Omental fat pad (tissue), 4 donors: ENCODE measurements around the gene SMOC2. TPM values are rescaled to one million over a fixed set of nuclear protein-coding genes. Genes with fewer than 3 reads are reported as not detected.

Experiments
- ATAC-seq: fragments of 150-250 bp; one replicate; pipeline ENCODE4 v1.9.1; 2016; ENCODE audit warnings: mild to moderate bottlenecking, moderate library complexity; ENCODE audit not compliant: low FRiP score
- DNase-seq: peaks from one replicate; pipeline ENCODE4 v3.0.0-alpha.2; 2019; ENCODE audit warnings: low spot score
- total RNA-seq, 4 donors: library from RNA; depleted of rRNA; stranded (reverse); fragments of >200 nt; gene quantifications; one replicate each; pipeline ENCODE4 v1.1.0, GENCODE V29; 2016
- TF ChIP-seq, protein P1 (sequence below), 3 donors: fragments of 450-650 bp; IDR thresholded peaks; one replicate each; pipeline ENCODE4 v1.5.1; 2016 to 2017; ENCODE audit warnings: antibody characterized with exemption in 3 of 3, mild to moderate bottlenecking in 3 of 3, moderate library complexity in 2 of 3

The SMOC2 gene
- total RNA-seq, 4 donors from 2014 or later, result 53.1 to 164 (median 102) TPM

DNA sequence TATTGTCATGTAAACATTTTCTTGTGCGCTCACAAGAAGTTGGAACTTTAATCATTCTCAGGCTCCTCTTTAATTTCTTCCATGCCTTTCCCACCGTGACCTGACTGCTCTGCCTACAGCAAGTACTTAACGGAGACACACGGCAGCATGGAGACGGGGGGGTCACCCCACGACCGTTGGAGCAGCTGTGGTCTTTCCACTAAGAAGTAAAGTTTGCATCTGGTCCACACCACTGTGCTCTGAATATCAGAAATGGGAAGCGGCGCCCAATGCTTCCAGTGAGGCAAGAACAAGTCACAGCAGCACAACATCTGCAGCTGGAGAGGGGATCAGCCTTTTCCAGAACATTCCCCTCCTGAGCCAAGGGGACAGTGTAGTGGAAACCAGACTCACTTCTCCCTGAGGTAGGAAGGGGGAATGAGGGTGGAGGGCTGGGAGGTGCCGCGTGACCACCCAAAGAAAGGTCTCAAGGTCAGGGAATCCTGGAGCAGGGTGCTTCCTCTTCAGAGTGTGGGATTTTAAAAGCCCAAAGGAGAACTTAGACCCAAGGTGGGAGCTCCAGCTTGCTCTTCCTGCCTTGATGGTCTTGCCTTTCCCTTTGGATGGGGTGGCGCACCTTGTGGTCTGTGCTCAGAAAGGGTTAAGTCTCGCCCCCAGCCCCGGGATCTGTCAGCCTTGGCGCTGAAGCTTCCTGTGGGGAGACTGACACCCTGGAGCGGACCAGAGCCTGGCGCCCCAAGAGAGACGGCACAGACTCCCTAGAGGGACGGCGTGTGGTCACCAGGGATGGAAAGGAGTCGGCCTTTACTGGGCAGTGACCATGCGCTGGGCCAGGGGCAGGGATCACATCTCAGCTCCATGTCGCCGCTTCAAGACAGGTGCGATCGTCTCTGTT is 25.6 kb upstream of the SMOC2 start:
- DNase-seq, result no peak
- ATAC-seq, result no peak
- TF ChIP-seq, protein P1, sequence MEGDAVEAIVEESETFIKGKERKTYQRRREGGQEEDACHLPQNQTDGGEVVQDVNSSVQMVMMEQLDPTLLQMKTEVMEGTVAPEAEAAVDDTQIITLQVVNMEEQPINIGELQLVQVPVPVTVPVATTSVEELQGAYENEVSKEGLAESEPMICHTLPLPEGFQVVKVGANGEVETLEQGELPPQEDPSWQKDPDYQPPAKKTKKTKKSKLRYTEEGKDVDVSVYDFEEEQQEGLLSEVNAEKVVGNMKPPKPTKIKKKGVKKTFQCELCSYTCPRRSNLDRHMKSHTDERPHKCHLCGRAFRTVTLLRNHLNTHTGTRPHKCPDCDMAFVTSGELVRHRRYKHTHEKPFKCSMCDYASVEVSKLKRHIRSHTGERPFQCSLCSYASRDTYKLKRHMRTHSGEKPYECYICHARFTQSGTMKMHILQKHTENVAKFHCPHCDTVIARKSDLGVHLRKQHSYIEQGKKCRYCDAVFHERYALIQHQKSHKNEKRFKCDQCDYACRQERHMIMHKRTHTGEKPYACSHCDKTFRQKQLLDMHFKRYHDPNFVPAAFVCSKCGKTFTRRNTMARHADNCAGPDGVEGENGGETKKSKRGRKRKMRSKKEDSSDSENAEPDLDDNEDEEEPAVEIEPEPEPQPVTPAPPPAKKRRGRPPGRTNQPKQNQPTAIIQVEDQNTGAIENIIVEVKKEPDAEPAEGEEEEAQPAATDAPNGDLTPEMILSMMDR (IDR thresholded peaks at IDR 0.05), result no peak

DNA sequence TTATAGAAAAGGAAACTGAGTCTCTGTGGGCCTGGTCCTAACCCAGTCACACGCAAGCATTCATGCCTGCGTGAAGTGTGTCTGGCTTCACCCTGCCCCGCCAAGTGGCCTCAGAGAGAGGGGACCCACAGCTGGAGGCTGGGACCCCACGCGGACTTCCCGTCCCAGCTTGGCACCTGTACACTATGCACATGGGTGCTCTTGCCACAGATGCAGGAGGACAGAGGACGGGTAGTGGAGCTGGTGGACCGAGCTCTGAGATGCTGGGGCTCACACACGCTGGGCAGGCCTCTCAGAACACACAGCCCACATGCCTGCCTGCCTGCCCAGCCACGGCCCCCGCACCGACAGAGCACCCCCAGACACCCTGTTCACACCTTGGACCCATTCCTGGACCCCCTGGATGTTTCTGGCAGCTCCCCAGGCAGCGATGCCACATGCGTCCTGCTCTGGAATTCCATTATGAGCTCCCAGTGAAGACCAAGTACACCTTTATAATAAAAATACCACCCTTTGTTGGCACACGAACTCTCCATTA is 24.9 kb upstream of the SMOC2 start:
- no peak for ATAC-seq
- TF ChIP-seq, protein P1 (IDR thresholded peaks at IDR 0.05), result no peak
- no peak for DNase-seq

DNA sequence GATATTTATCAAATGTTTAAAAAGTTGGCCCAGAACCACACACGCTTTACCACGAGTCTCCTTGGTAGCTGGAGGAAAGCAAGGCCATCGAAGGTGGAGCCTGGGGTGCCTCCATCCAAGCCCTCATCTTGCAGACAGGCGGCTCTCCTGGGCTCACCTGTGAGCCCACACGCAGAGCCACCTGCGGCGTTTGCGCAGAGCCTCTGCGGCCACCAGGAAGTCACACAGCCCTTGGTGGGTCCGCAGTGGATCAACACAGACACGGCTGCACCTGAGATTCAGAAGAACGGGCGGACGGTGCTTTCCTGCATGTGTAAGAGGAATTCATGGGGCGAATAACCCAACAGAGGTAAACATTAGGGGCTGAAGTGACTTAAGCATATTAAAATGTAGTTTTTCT is 24.5 kb upstream of the SMOC2 start:
- TF ChIP-seq, protein P1 (IDR thresholded peaks at IDR 0.05), result no peak
- ATAC-seq, result no peak
- no peak for DNase-seq

DNA sequence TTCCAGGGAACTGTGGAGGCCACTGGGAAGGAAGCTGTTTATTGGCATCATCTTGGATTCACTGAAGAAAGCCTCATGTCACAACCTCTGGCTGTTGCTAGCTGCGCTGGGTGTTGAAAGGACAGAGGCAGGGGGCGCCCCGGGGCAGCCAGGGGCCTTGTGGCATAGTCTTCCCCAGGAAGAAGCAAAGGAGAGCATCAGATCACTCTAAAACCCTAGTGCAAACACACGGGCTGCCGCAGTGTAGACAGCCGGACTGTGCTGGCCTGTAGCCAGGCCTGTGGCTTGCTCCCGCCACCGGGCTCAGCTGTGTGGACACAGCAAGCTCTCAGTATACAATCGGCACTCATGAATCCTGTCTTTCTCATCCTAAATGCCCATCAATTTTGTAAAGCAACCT is 23.8 kb upstream of the SMOC2 start:
- ATAC-seq, result no peak
- TF ChIP-seq, protein P1 (IDR thresholded peaks at IDR 0.05), result no peak
- DNase-seq, result no peak

DNA sequence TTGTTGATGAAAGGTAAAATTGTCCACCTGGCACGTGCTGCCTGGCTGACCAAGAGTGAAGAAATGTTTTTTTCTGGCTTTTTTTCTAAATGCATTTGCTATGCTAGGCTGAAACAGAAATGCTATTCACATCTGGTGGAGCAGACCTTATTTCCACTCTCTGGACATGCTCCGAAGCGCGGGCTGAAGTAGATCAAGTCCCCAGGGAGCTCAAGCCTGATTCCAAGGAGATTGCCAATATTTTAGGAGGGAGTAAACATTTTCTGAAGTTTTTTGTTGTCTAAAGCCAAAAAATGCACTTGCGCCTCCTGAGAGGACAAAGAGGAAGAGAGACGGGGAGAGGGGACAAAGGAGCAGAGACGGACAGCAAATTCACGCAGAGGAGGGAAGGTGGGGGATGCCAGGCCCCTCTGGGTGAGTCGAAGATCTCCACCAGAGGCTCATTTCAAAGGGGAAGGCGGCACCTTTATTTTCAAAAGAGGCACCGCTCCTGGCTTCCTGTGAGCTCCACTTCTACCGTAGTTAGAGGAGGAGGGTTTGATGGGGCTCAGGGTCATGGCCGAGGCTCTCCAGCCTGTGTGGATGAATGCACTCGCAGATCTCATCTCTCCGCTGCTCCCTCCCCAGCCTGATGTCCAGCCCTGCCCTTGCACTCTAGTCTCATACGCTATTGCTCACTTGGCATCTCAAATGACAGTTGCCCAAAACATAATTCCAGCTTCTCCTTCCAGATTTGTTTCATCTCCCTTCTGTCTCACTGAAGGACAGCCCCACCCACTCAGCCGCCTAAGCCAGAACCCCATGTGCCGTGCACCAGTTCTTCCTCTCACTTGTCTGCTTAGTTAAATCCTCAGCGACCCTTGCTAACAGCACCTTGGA is 23.1 kb upstream of the SMOC2 start:
- TF ChIP-seq, protein P1 (IDR thresholded peaks at IDR 0.05), result no peak
- no peak for DNase-seq
- ATAC-seq, result no peak

DNA sequence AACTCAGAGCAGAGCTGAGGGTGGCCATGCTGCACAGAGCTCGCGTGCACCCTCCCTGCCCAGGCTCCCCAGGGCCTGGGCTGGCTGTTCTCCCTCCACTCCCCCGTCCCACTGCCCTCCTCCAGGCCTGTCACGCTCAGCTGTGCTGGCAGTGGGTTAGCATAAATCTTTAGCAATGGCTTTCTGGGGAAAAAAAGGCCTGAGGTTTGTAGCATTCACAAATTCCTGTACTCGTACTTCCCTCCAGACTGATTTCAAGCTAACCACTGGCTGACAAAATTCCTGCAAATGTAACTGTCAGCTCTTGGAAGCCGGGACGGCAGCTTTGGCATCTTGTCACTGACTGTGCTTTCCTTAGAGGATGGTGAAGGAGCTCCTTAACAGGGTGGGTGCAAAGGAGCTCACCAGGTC is 22.3 kb upstream of the SMOC2 start:
- TF ChIP-seq, protein P1 (IDR thresholded peaks at IDR 0.05), result no peak
- DNase-seq (no peak), ATAC-seq (peak; percentile 27)
